GM12874 (cell line): ENCODE results near the gene STK39.
A peak's percentile ranks its signal among the peaks of the same experiment; 100 is the strongest.

ENCODE experiments used
- TF ChIP-seq, protein P1 (sequence below): IDR thresholded peaks from 2 replicates; pipeline ENCODE4 v1.5.1; 2011; ENCODE audit warnings: low read depth, mild to moderate bottlenecking, control low read depth, low read length, moderate library complexity; ENCODE audit not compliant: insufficient read depth

The STK39 gene

DNA sequence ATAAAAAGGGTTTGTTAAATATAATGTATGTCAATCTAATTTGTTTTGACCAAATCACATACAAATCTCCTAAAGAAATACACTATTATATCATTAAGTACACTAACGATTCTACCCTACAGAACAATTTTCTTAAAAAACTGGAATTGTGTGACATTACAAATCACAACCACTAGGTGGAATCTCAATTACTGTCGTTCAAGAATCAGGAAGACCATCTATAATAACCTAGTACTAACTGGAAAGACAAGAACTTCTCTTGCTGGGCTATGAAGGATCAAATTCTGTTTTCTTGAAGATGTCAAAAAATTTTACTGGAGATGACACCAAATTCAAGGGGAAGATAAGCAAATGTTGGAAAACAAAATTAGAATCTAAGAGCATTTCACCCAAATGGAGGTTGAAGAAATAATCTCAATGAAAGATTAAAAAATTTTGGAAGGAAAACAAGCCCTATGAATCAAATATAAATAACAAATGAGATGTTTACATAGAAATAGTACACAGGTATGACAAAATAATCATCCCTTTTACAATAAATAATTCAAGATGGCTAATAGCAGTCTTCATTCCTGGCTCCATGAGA, 110.9 kb downstream of the STK39 start:
- TF ChIP-seq, protein P1, sequence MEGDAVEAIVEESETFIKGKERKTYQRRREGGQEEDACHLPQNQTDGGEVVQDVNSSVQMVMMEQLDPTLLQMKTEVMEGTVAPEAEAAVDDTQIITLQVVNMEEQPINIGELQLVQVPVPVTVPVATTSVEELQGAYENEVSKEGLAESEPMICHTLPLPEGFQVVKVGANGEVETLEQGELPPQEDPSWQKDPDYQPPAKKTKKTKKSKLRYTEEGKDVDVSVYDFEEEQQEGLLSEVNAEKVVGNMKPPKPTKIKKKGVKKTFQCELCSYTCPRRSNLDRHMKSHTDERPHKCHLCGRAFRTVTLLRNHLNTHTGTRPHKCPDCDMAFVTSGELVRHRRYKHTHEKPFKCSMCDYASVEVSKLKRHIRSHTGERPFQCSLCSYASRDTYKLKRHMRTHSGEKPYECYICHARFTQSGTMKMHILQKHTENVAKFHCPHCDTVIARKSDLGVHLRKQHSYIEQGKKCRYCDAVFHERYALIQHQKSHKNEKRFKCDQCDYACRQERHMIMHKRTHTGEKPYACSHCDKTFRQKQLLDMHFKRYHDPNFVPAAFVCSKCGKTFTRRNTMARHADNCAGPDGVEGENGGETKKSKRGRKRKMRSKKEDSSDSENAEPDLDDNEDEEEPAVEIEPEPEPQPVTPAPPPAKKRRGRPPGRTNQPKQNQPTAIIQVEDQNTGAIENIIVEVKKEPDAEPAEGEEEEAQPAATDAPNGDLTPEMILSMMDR = peak; percentile 25; the same call in 1 of the 2 replicates

DNA sequence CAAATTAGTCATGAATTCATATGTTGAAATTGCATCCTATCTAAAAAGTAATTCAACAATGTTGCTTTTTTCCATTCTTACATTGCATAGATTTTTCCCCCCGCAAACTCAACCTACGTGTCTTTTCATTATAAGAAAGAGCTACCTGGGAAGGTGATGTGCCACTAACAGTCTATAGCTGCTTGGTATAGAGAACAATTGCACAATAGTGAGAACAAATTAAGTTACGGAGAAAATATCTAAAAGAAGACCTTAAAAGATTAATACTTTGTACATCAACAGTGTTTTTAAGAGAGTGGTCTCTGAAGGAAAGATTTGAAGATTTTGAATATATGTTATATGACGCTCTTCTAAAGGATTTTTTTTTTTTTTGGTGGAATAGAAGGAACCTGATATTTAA, 111.8 kb downstream of the STK39 start:
- TF ChIP-seq, protein P1 = no peak

DNA sequence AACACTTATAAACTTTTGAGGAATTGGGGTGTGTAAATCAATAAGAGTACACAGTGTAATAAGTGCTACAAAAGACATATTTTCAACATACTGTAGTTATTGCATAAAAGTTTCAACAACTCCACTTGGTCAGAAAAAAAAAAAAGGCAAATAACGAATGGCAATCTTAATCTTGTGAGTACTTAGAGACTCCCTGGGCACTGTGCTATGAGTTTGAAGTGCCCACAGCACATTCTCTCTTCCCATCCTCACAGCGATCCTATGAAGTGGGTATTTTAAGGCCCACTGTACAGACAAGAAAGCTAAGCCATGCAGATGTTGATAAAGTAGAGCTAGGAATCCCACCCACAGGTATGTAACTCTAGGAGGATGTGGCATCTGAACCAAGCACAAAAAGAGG, 112.3 kb downstream of the STK39 start:
- TF ChIP-seq, protein P1 = no peak

GRCh38 chr2:168134485-168134884, 112.9 kb downstream of the STK39 start:
- TF ChIP-seq, protein P1 = no peak

GRCh38 chr2:168132389-168132788, 115.0 kb downstream of the STK39 start:
- TF ChIP-seq, protein P1 = no peak

DNA sequence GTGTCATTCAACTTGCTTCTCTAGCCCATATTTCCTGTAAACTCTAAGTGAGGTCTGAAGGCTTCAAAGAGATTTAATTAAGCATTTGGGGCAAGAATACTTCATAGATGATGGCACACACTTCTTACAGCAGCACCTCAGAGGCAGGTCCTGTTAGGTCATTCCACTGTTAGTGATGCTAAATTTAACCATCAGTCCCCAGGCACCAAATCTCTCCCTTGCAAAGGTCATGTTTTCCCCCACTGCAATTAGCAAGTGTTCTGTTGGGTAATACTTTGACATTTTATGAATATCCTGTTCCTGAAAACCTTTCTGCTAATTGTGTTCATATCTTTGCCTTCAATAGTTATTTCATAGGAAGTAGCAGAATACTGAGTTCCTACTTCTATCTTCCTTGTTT, 117.0 kb downstream of the STK39 start:
- TF ChIP-seq, protein P1 = no peak

DNA sequence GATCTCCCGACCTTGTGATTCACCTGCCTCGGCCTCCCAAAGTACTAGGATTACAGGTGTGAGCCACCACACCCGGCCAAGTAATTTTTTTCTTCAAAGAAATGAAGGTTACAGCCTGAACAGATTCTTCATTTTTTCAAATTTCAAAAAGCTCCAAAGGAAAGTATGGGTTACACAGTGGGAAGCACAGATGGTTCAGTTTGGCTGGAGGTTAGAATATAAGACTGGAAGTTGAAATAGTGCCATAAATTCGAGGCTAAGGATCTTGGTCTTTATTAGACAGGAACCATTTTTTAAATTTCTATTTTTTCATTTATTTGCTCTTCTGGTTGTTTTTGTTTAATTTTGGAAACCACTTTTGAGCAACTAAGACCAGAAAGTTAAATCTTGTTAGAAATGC, 120.0 kb downstream of the STK39 start:
- TF ChIP-seq, protein P1 = no peak
